Smooth muscle cell (in vitro differentiated cells): ENCODE results near the gene PAX2. TPM values are rescaled to one million over a fixed set of nuclear protein-coding genes. Genes with fewer than 3 reads are reported as not detected.
A peak's percentile ranks its signal among the peaks of the same experiment; 100 is the strongest.

Source experiments
- DNase-seq: peaks from one replicate; lab custom pipeline; 2025; ENCODE audit not compliant: unreplicated experiment; lab: John Stamatoyannopoulos, UW
- H2AFZ ChIP-seq: fragments of 200-600 bp; sonication (generic); 2 replicates; pipeline ENCODE4 v1.6.0; 2016; ENCODE audit warnings: antibody characterized with exemption, low read depth, mild to moderate bottlenecking
- H3F3A ChIP-seq: fragments of 200-600 bp; sonication (generic); 2 replicates; pipeline ENCODE4 v1.6.0; 2017; ENCODE audit warnings: antibody characterized with exemption, low read depth
- H3K27ac ChIP-seq: fragments of 200-600 bp; sonication (generic); 2 replicates; pipeline ENCODE4 v1.5.1; 2016; ENCODE audit warnings: low read depth, mild to moderate bottlenecking
- H3K27me3 ChIP-seq: fragments of 200-600 bp; sonication (generic); 2 replicates; pipeline ENCODE4 v1.6.1; 2016; ENCODE audit warnings: low read depth, mild to moderate bottlenecking
- H3K36me3 ChIP-seq: fragments of 200-600 bp; sonication (generic); 2 replicates; pipeline ENCODE4 v1.5.1; 2016; ENCODE audit warnings: low read depth
- H3K4me1 ChIP-seq: fragments of 200-600 bp; sonication (generic); 2 replicates; pipeline ENCODE4 v1.5.1; 2016; ENCODE audit warnings: low read depth
- H3K4me2 ChIP-seq: fragments of 200-600 bp; sonication (generic); 2 replicates; pipeline ENCODE4 v1.6.0; 2016; ENCODE audit warnings: mild to moderate bottlenecking
- H3K4me3 ChIP-seq: fragments of 200-600 bp; sonication (generic); 2 replicates; pipeline ENCODE4 v1.5.1; 2016; ENCODE audit warnings: mild to moderate bottlenecking
- H3K79me2 ChIP-seq: fragments of 200-600 bp; sonication (generic); 2 replicates; pipeline ENCODE4 v1.6.0; 2016; ENCODE audit warnings: low read depth, mild to moderate bottlenecking
- H3K9ac ChIP-seq: fragments of 200-600 bp; sonication (generic); 2 replicates; pipeline ENCODE4 v1.6.0; 2016; ENCODE audit warnings: low read depth
- H3K9me3 ChIP-seq: fragments of 200-600 bp; sonication (generic); replicated peaks from 2 replicates; pipeline ENCODE4 v1.5.1; 2016; ENCODE audit warnings: low read depth
- H4K20me1 ChIP-seq: fragments of 200-600 bp; sonication (generic); 2 replicates; pipeline ENCODE4 v1.6.0; 2016; ENCODE audit warnings: low read depth
- WGBS: methylation state at CpG from one replicate; pipeline ENCODE4 v1.1.7; 2016; ENCODE audit warnings: low lambda C conversion rate; 5-methylcytosine and 5-hydroxymethylcytosine counted together
- polyA plus RNA-seq: library from polyadenylated mRNA; unstranded; fragments of >200 nt; fragmentation: Nextera tagmentation; extraction: Ambion mirVana; gene quantifications from 2 replicates; pipeline ENCODE4 v1.2.1, GENCODE V29; 2016
- total RNA-seq: library from RNA; depleted of rRNA; stranded (reverse); fragments of >200 nt; gene quantifications from 2 replicates; pipeline ENCODE4 v1.2.3, GENCODE V29; 2014
- TF ChIP-seq, protein P1 (sequence below): fragments of 200-600 bp; sonication (generic); IDR thresholded peaks from 2 replicates; pipeline ENCODE4 v1.5.1; 2017; ENCODE audit warnings: borderline replicate concordance, mild to moderate bottlenecking, antibody characterized with exemption; ENCODE audit not compliant: insufficient read depth, poor library complexity, severe bottlenecking

PAX2 gene
- total and polyA plus RNA-seq, 2 experiments from 2014 or later = not detected

DNA sequence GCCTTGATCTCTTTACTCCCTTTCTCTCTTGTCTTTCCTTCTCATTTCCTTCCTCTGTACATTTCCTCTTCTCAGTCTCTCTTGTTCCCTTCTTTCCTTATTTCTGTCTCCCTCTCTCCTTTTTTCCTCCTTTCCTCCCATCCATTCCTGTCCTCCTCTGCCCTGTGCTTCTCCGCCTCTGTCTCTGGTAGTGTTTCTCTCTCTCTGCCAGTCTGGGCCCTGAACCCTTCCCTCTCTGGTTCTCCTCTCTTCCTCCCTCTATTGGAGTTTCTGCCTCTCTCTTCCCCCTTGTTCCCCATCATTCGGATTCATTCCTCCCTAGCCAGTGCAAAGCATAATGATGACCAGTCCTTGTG lies 13.2 kb upstream of the PAX2 start:
- TF ChIP-seq, protein P1, sequence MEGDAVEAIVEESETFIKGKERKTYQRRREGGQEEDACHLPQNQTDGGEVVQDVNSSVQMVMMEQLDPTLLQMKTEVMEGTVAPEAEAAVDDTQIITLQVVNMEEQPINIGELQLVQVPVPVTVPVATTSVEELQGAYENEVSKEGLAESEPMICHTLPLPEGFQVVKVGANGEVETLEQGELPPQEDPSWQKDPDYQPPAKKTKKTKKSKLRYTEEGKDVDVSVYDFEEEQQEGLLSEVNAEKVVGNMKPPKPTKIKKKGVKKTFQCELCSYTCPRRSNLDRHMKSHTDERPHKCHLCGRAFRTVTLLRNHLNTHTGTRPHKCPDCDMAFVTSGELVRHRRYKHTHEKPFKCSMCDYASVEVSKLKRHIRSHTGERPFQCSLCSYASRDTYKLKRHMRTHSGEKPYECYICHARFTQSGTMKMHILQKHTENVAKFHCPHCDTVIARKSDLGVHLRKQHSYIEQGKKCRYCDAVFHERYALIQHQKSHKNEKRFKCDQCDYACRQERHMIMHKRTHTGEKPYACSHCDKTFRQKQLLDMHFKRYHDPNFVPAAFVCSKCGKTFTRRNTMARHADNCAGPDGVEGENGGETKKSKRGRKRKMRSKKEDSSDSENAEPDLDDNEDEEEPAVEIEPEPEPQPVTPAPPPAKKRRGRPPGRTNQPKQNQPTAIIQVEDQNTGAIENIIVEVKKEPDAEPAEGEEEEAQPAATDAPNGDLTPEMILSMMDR = no peak
- Histone ChIP-seq H3K79me2 (no peaks in the 10 kb centered on the region), H2AFZ (no peak overlapping the region), H3K4me2 (no peak overlapping the region), H3K27ac (no peak overlapping the region), H3K36me3 (no peaks in the 10 kb centered on the region), H3K27me3 (peaks cover 100% of the 10 kb centered on the region), H3K9ac (no peak overlapping the region), H3K4me3 (no peak overlapping the region), H3K4me1 (peaks cover 16% of the 10 kb centered on the region), H4K20me1 (no peaks in the 10 kb centered on the region), H3K9me3 (no peaks in the 10 kb centered on the region), H3F3A (no peaks in the 10 kb centered on the region)
- WGBS = 57% methylated on average over 2 of the region's 2 CpGs
- no peak for DNase-seq

DNA sequence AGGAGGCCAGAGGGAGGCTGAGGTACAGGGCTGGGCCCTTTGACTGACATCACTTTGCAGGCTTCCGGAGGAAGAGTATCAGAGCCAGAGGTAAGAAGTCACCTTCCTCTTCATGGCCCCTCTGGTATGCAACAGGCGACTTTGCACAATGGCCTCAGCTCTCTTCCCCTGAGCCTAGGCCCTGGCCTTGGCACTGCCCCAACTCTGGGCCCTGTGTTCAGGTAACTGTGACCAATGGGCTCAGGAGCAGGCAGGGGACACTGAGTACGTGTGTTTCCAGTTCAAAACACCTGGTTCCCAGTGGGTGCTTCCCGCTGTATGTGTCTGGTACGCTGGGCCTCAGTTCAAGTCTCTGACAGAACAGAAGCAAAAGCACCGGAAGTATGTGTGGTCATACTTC lies 12.1 kb upstream of the PAX2 start:
- H2AFZ ChIP-seq = no peak overlapping the region
- no peak overlapping the region for H3K27ac ChIP-seq
- no peaks in the 10 kb centered on the region for H3K9me3 ChIP-seq
- DNase-seq = no peak
- H3K4me2 ChIP-seq = no peak overlapping the region
- H3F3A ChIP-seq = no peaks in the 10 kb centered on the region
- WGBS = 54% methylated on average over 6 of the region's 6 CpGs
- no peak overlapping the region for H3K9ac ChIP-seq
- H3K79me2 ChIP-seq = no peaks in the 10 kb centered on the region
- TF ChIP-seq, protein P1 = no peak
- peaks cover 100% of the 10 kb centered on the region for H3K27me3 ChIP-seq
- peaks cover 16% of the 10 kb centered on the region for H3K4me1 ChIP-seq
- H3K36me3 ChIP-seq = no peaks in the 10 kb centered on the region
- no peaks in the 10 kb centered on the region for H4K20me1 ChIP-seq
- H3K4me3 ChIP-seq = no peak overlapping the region

- Histone ChIP-seq H2AFZ (no peak overlapping the region), H3K36me3 (no peaks in the 10 kb centered on the region), H3K79me2 (no peaks in the 10 kb centered on the region), H3K9ac (no peak overlapping the region), H3K4me3 (no peak overlapping the region), H3K9me3 (no peaks in the 10 kb centered on the region), H3K4me2 (no peak overlapping the region), H4K20me1 (no peaks in the 10 kb centered on the region), H3F3A (no peaks in the 10 kb centered on the region), H3K27me3 (peaks cover 100% of the 10 kb centered on the region), H3K4me1 (peaks cover 22% of the 10 kb centered on the region), H3K27ac (no peak overlapping the region)
- no peak for DNase-seq
- 35% methylated on average over 7 of the region's 7 CpGs for WGBS
- TF ChIP-seq, protein P1 = no peak
Observed at GRCh38 chr10:100734295-100735086, 10.9 kb upstream of the PAX2 start.

DNA sequence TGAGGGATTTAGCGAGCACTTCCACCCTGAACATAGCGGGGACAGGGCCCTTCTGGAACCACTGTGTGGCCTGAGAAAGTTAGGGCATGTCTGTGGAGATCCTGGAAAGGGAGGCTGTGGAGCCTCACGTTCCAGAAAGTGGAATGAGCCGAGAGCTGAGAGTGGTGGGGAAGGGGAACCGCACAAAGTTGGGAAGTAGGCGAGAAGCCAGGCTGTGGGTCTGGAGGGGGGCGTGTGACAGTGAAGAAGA lies 10.4 kb upstream of the PAX2 start:
- H3K4me2 ChIP-seq = peak overlapping the region; percentile 74
- H3F3A ChIP-seq = no peaks in the 10 kb centered on the region
- no peaks in the 10 kb centered on the region for H3K9me3 ChIP-seq
- TF ChIP-seq, protein P1 = no peak
- H3K27ac ChIP-seq = no peak overlapping the region
- H3K27me3 ChIP-seq = peaks cover 100% of the 10 kb centered on the region
- 8% methylated on average over 7 of the region's 7 CpGs for whole genome bisulfite sequencing
- no peak overlapping the region for H3K9ac ChIP-seq
- H4K20me1 ChIP-seq = no peaks in the 10 kb centered on the region
- no peak for DNase-seq
- no peaks in the 10 kb centered on the region for H3K36me3 ChIP-seq
- H3K79me2 ChIP-seq = no peaks in the 10 kb centered on the region
- H2AFZ ChIP-seq = no peak overlapping the region
- no peak overlapping the region for H3K4me3 ChIP-seq
- H3K4me1 ChIP-seq = peaks cover 21% of the 10 kb centered on the region
